PC-9 (cell line): Measurements from ENCODE around the gene TSSK6. TPM values are rescaled to one million over a fixed set of nuclear protein-coding genes. Genes with fewer than 3 reads are reported as not detected.

ENCODE experiments used
- BruUV-seq: library from RNA; stranded (reverse); fragments of 400-500 nt; replicated peaks from 2 replicates; lab custom pipeline; 2021; lab: Mats Ljungman, UMichigan
- CTCF ChIA-PET: fragments of 300-600 bp; sonication (Branson Sonifier 250); formaldehyde crosslinking; loops from one replicate; lab custom pipeline; 2022; ENCODE audit warnings: antibody characterized with exemption; lab: Charles Lee
- POLR2A ChIA-PET: fragments of 300-600 bp; sonication (Branson Sonifier 250); formaldehyde crosslinking; loops from one replicate; lab custom pipeline; 2022; ENCODE audit warnings: antibody characterized with exemption; ENCODE audit not compliant: unreplicated experiment; lab: Charles Lee
- DNase-seq, 2 experiments: peaks; one replicate each; pipeline versions ENCODE4 v3.0.0 to v3.0.0-alpha.2; 2015 to 2022; ENCODE audit warnings: mixed read lengths in 1 of 2
- H2AFZ ChIP-seq: fragments of 200-600 bp; sonication (generic); 2 replicates; pipeline ENCODE4 v1.8.1; 2017; ENCODE audit warnings: antibody characterized with exemption
- H3F3A ChIP-seq: fragments of 200-600 bp; sonication (generic); 2 replicates; pipeline ENCODE4 v1.8.1; 2017; ENCODE audit warnings: antibody characterized with exemption, mild to moderate bottlenecking, low read depth; ENCODE audit not compliant: insufficient read depth
- H3K27ac ChIP-seq: fragments of 200-600 bp; sonication (generic); 2 replicates; pipeline ENCODE4 v1.6.1; 2016; ENCODE audit warnings: mixed run types
- H3K27me3 ChIP-seq: fragments of 200-600 bp; sonication (generic); 2 replicates; pipeline ENCODE4 v1.6.1; 2016; ENCODE audit warnings: low read depth, mixed run types; ENCODE audit not compliant: insufficient read depth
- H3K36me3 ChIP-seq: fragments of 200-600 bp; sonication (generic); 2 replicates; pipeline ENCODE4 v1.6.1; 2016; ENCODE audit warnings: low read depth, mixed run types
- H3K4me1 ChIP-seq: fragments of 200-600 bp; sonication (generic); replicated peaks from 2 replicates; pipeline ENCODE4 v1.6.1; 2016; ENCODE audit warnings: mixed run types; ENCODE audit not compliant: insufficient read depth
- H3K4me2 ChIP-seq: fragments of 200-600 bp; sonication (generic); 2 replicates; pipeline ENCODE4 v1.6.1; 2017; ENCODE audit warnings: mixed run types
- H3K4me3 ChIP-seq: fragments of 200-600 bp; sonication (generic); 2 replicates; pipeline ENCODE4 v1.6.1; 2016; ENCODE audit warnings: mixed run types
- H3K79me2 ChIP-seq: fragments of 200-600 bp; sonication (generic); 2 replicates; pipeline ENCODE4 v1.6.1; 2017; ENCODE audit warnings: low read depth, mixed run types
- H3K9me2 ChIP-seq: fragments of 200-600 bp; sonication (generic); 2 replicates; pipeline ENCODE4 v1.8.1; 2017; ENCODE audit warnings: mild to moderate bottlenecking; ENCODE audit not compliant: insufficient read depth
- H3K9me3 ChIP-seq: fragments of 200-600 bp; sonication (generic); 2 replicates; pipeline ENCODE4 v1.8.1; 2016; ENCODE audit warnings: low read depth; ENCODE audit not compliant: insufficient read depth
- H4K20me1 ChIP-seq: fragments of 200-600 bp; sonication (generic); 2 replicates; pipeline ENCODE4 v1.8.1; 2017; ENCODE audit not compliant: insufficient read depth
- CTCF ChIP-seq: fragments of 200-600 bp; sonication (generic); conservative IDR thresholded peaks from 2 replicates; pipeline ENCODE4 v1.6.1; 2017; ENCODE audit warnings: mixed run types, antibody characterized with exemption, mild to moderate bottlenecking, moderate library complexity
- EZH2 ChIP-seq: fragments of 200-600 bp; sonication (generic); IDR thresholded peaks from 2 replicates; pipeline ENCODE4 v1.8.0; 2017; ENCODE audit warnings: antibody characterized with exemption, low read depth
- intact Hi-C: fragments of 100-400 bp; cut with micrococcal nuclease; formaldehyde crosslinking; loops from one replicate; pipeline ENCODE4 v1.10.0; 2022; ENCODE audit not compliant: unreplicated experiment
- total RNA-seq: library from RNA; stranded (reverse); gene quantifications from 2 replicates; pipeline ENCODE4 v1.2.3, GENCODE V29; 2021

TSSK6 gene
- total RNA-seq, 1 experiment from 2014 or later = 2.0 TPM

GRCh38 chr19:19544954-19545591 is 29.7 kb upstream of the TSSK6 start:
- H3K4me1 ChIP-seq = peaks cover 11% of the 10 kb centered on the region
- no TSS peak for BruUV-seq
- TF ChIP-seq CTCF = no peak
- TF ChIP-seq EZH2 = no peak
- H3F3A ChIP-seq = peaks cover 7% of the 10 kb centered on the region; the same call in 1 of the 2 replicates
- no peak overlapping the region for H3K4me2 ChIP-seq
- no peaks in the 10 kb centered on the region for H3K9me3 ChIP-seq
- no peaks in the 10 kb centered on the region for H3K27me3 ChIP-seq
- CTCF ChIA-PET = no interaction called here
- H3K36me3 ChIP-seq = no peaks in the 10 kb centered on the region
- H3K79me2 ChIP-seq = no peaks in the 10 kb centered on the region
- no peaks in the 10 kb centered on the region for H4K20me1 ChIP-seq
- H3K9me2 ChIP-seq = no peaks in the 10 kb centered on the region
- no peak overlapping the region for H2AFZ ChIP-seq
- POLR2A ChIA-PET = no interaction called here
- H3K27ac ChIP-seq = no peak overlapping the region
- no peak overlapping the region for H3K4me3 ChIP-seq
- DNase-seq = no peak
- intact Hi-C loops = no loop called here

GRCh38 chr19:19544257-19544953 is 29.1 kb upstream of the TSSK6 start:
- no TSS peak for BruUV-seq
- H3K36me3 ChIP-seq = no peaks in the 10 kb centered on the region
- no peak overlapping the region for H3K4me3 ChIP-seq
- H3K4me1 ChIP-seq = peaks cover 11% of the 10 kb centered on the region
- no peaks in the 10 kb centered on the region for H3K9me3 ChIP-seq
- H4K20me1 ChIP-seq = no peaks in the 10 kb centered on the region
- H3K27me3 ChIP-seq = no peaks in the 10 kb centered on the region
- no peak overlapping the region for H2AFZ ChIP-seq
- CTCF ChIA-PET = interaction anchor here (0.6 kb wide), 1 partner anchor 353 kb away, joined by 5 read pairs; no protein-coding TSS in a partner anchor
- TF ChIP-seq EZH2 (no peak), CTCF (no peak)
- intact Hi-C loops = no loop called here
- no peaks in the 10 kb centered on the region for H3K9me2 ChIP-seq
- POLR2A ChIA-PET = no interaction called here
- no peak overlapping the region for H3K4me2 ChIP-seq
- DNase-seq = no peak
- no peaks in the 10 kb centered on the region for H3K79me2 ChIP-seq
- peaks cover 14% of the 10 kb centered on the region; the same call in 1 of the 2 replicates for H3F3A ChIP-seq
- H3K27ac ChIP-seq = no peak overlapping the region

GRCh38 chr19:19543640-19544039 is 28.3 kb upstream of the TSSK6 start:
- no peaks in the 10 kb centered on the region for H3K36me3 ChIP-seq
- H3K27me3 ChIP-seq = no peaks in the 10 kb centered on the region
- peaks cover 17% of the 10 kb centered on the region; the same call in 1 of the 2 replicates for H3F3A ChIP-seq
- no peak for DNase-seq
- H2AFZ ChIP-seq = no peak overlapping the region
- H3K79me2 ChIP-seq = no peaks in the 10 kb centered on the region
- H4K20me1 ChIP-seq = no peaks in the 10 kb centered on the region
- intact Hi-C loops = no loop called here
- ChIA-PET POLR2A (no interaction called here), CTCF (no interaction called here)
- H3K27ac ChIP-seq = no peak overlapping the region
- H3K4me2 ChIP-seq = no peak overlapping the region
- no TSS peak for BruUV-seq
- peaks cover 11% of the 10 kb centered on the region for H3K4me1 ChIP-seq
- H3K9me2 ChIP-seq = no peaks in the 10 kb centered on the region
- H3K4me3 ChIP-seq = no peak overlapping the region
- no peaks in the 10 kb centered on the region for H3K9me3 ChIP-seq
- TF ChIP-seq EZH2 (no peak), CTCF (no peak)
